Tibial nerve (tissue), 4 donors: ENCODE data around the gene PSTPIP1. TPM values are rescaled to one million over a fixed set of nuclear protein-coding genes. Genes with fewer than 3 reads are reported as not detected.

ENCODE experiments used
- DNase-seq, 2 donors: peaks; one replicate each; pipeline ENCODE4 v3.0.0-alpha.2; 2019; ENCODE audit warnings: low spot score in 2 of 2
- H3K27ac ChIP-seq, 4 donors: fragments of 200-600 bp; sonication (generic) in 3 of 4; one replicate each; pipeline ENCODE4 v1.5.1; 2017 to 2019; ENCODE audit warnings: mild to moderate bottlenecking in 1 of 4
- H3K27me3 ChIP-seq, 2 donors: fragments of 200-600 bp; sonication (generic) in 1 of 2; one replicate each; pipeline versions ENCODE4 v1.5.1 to v1.6.0; 2017 to 2019
- H3K36me3 ChIP-seq, 3 donors: fragments of 200-600 bp; sonication (generic); one replicate each; pipeline ENCODE4 v1.5.1; 2018 to 2019
- H3K4me1 ChIP-seq, 4 donors: fragments of 200-600 bp; sonication (generic) in 3 of 4; one replicate each; pipeline ENCODE4 v1.5.1; 2017 to 2019
- H3K4me3 ChIP-seq, 4 donors: fragments of 200-600 bp; sonication (generic) in 3 of 4; one replicate each; pipeline ENCODE4 v1.5.1; 2017 to 2019; ENCODE audit warnings: mild to moderate bottlenecking in 1 of 4, moderate library complexity in 1 of 4
- H3K9me3 ChIP-seq, 4 donors: fragments of 200-600 bp; sonication (generic) in 3 of 4; one replicate each; pipeline ENCODE4 v1.5.1; 2017 to 2019
- CTCF ChIP-seq, 5 experiments: fragments of 200-600 bp in 3 of 5; fragments of 450-650 bp in 2 of 5; sonication (generic) in 3 of 5; IDR thresholded peaks; one replicate each; pipeline ENCODE4 v1.5.1; 2016 to 2019; ENCODE audit warnings: antibody characterized with exemption in 5 of 5, mild to moderate bottlenecking in 3 of 5, moderate library complexity in 2 of 5
- EP300 ChIP-seq, 2 donors: sonication (generic); formaldehyde crosslinking; IDR thresholded peaks; one replicate each; pipeline ENCODE4 v1.6.1; 2017; ENCODE audit warnings: antibody characterized with exemption in 2 of 2, mild to moderate bottlenecking in 1 of 2
- POLR2A ChIP-seq, 2 donors: fragments of 450-650 bp; IDR thresholded peaks; one replicate each; pipeline ENCODE4 v1.6.1; 2017; ENCODE audit warnings: antibody characterized with exemption in 2 of 2, mild to moderate bottlenecking in 2 of 2, moderate library complexity in 2 of 2
- WGBS, 2 donors: methylation state at CpG; one replicate each; pipeline ENCODE4 v1.1.5; 2018; 5-methylcytosine and 5-hydroxymethylcytosine counted together
- total RNA-seq, 4 donors: library from RNA; depleted of rRNA; stranded (reverse); fragments of >200 nt; gene quantifications; one replicate each; pipeline ENCODE4 v1.1.0, GENCODE V29; 2016

PSTPIP1 gene
- total RNA-seq, 4 donors from 2014 or later, result 13.6 to 54.6 (median 19.3) TPM

GRCh38 chr15:77064063-77064462, 69.1 kb downstream of the PSTPIP1 start:
- no peaks in the 10 kb centered on the region for H3K9me3 ChIP-seq
- no peak overlapping the region for H3K27ac ChIP-seq
- peaks cover 0 to 75% (median 39%) of the 10 kb centered on the region in 4 donors for H3K4me1 ChIP-seq
- no peak overlapping the region for H3K4me3 ChIP-seq
- TF ChIP-seq CTCF (IDR thresholded peaks at IDR 0.05) (no peak), EP300 (IDR thresholded peaks at IDR 0.05) (no peak), POLR2A (IDR thresholded peaks at IDR 0.05) (no peak)
- no peaks in the 10 kb centered on the region for H3K27me3 ChIP-seq
- no peaks in the 10 kb centered on the region for H3K36me3 ChIP-seq
- DNase-seq, result no peak
- WGBS, 2 donors, result 84 to 94% methylated on average over 2 of the region's 2 CpGs

GRCh38 chr15:77064539-77065308, 69.8 kb downstream of the PSTPIP1 start:
- H3K9me3 ChIP-seq, result no peaks in the 10 kb centered on the region
- TF ChIP-seq POLR2A (IDR thresholded peaks at IDR 0.05) (no peak), CTCF (IDR thresholded peaks at IDR 0.05) (no peak), EP300 (IDR thresholded peaks at IDR 0.05) (no peak)
- 67 to 69% methylated on average over 6 of the region's 6 CpGs for WGBS, 2 donors
- peaks cover 0 to 75% (median 38%) of the 10 kb centered on the region in 4 donors for H3K4me1 ChIP-seq
- no peak for DNase-seq
- no peaks in the 10 kb centered on the region for H3K27me3 ChIP-seq
- H3K27ac ChIP-seq, result no peak overlapping the region
- H3K4me3 ChIP-seq, result no peak overlapping the region
- no peaks in the 10 kb centered on the region for H3K36me3 ChIP-seq

- no peak overlapping the region for H3K4me3 ChIP-seq
- H3K27ac ChIP-seq, result peak overlapping the region in 2 of 4 donors; percentile 14 to 28
- no peak for DNase-seq
- H3K4me1 ChIP-seq, result peaks cover 0 to 59% (median 19%) of the 10 kb centered on the region in 4 donors
- no peaks in the 10 kb centered on the region for H3K27me3 ChIP-seq
- no peaks in the 10 kb centered on the region for H3K36me3 ChIP-seq
- WGBS, 2 donors, result 54 to 60% methylated on average over 3 of the region's 3 CpGs
- no peak for TF ChIP-seq EP300 (IDR thresholded peaks at IDR 0.05)
- TF ChIP-seq CTCF (IDR thresholded peaks at IDR 0.05), result no peak
- no peak for TF ChIP-seq POLR2A (IDR thresholded peaks at IDR 0.05)
- no peaks in the 10 kb centered on the region for H3K9me3 ChIP-seq
Observed at GRCh38 chr15:77066971-77067690, 72.2 kb downstream of the PSTPIP1 start.

- Histone ChIP-seq H3K27me3 (no peaks in the 10 kb centered on the region), H3K9me3 (no peaks in the 10 kb centered on the region), H3K36me3 (no peaks in the 10 kb centered on the region), H3K27ac (peak overlapping the region in 1 of 4 donors; percentile 57), H3K4me1 (peaks cover 0 to 53% (median 18%) of the 10 kb centered on the region in 4 donors), H3K4me3 (no peak overlapping the region)
- WGBS, 2 donors, result 59 to 68% methylated on average over 3 of the region's 3 CpGs
- DNase-seq, result no peak
- TF ChIP-seq EP300 (IDR thresholded peaks at IDR 0.05), result no peak
Observed at GRCh38 chr15:77067691-77068367, 72.9 kb downstream of the PSTPIP1 start.

GRCh38 chr15:77068633-77069032, 73.7 kb downstream of the PSTPIP1 start:
- no peak overlapping the region for H3K4me3 ChIP-seq
- H3K36me3 ChIP-seq, result no peaks in the 10 kb centered on the region
- TF ChIP-seq EP300 (IDR thresholded peaks at IDR 0.05) (no peak), CTCF (IDR thresholded peaks at IDR 0.05) (no peak), POLR2A (IDR thresholded peaks at IDR 0.05) (no peak)
- no peaks in the 10 kb centered on the region for H3K27me3 ChIP-seq
- WGBS, 2 donors, result 85 to 86% methylated on average over 7 of the region's 7 CpGs
- DNase-seq, result no peak
- no peaks in the 10 kb centered on the region for H3K9me3 ChIP-seq
- H3K27ac ChIP-seq, result peak overlapping the region in 1 of 4 donors; percentile 5
- peaks cover 0 to 48% (median 18%) of the 10 kb centered on the region in 4 donors for H3K4me1 ChIP-seq
